ENCODE results near the gene DBR1. TPM values are rescaled to one million over a fixed set of nuclear protein-coding genes. Genes with fewer than 3 reads are reported as not detected.

Gene DBR1
- polyA plus RNA-seq, 1 experiment: 6.0 TPM

- TF ChIP-seq CTCF (IDR thresholded peaks at IDR 0.05; ENCODE audit: insufficient read depth, low read depth, low read length): no peak
These were observed 22.8 kb upstream of the DBR1 start for GRCh38 chr3:138197524-138197923.

GRCh38 chr3:138197058-138197457 is 22.3 kb upstream of the DBR1 start:
- no peaks in the 10 kb centered on the region for H3K27me3 ChIP-seq (ENCODE audit: control insufficient read depth, insufficient read depth, low read length)
- no peaks in the 10 kb centered on the region for H3K36me3 ChIP-seq (ENCODE audit: control insufficient read depth, insufficient read depth, low read length)
- TF ChIP-seq CTCF (IDR thresholded peaks at IDR 0.05; ENCODE audit: insufficient read depth, low read depth, low read length): no peak
- POLR2A ChIA-PET: no interaction called here
- no peak for DNase-seq (ENCODE audit: low read depth)
- H3K4me3 ChIP-seq (ENCODE audit: low read depth, low read length): no peak overlapping the region
- CTCF ChIA-PET: no interaction called here

More at GRCh38 chr3:138197524-138197923, 22.8 kb upstream of the DBR1 start:
- ChIA-PET CTCF (no interaction called here), POLR2A (no interaction called here)
- DNase-seq (ENCODE audit: low read depth): no peak
- Histone ChIP-seq H3K36me3 (ENCODE audit: control insufficient read depth, insufficient read depth, low read length) (no peaks in the 10 kb centered on the region), H3K4me3 (ENCODE audit: low read depth, low read length) (no peak overlapping the region), H3K27me3 (ENCODE audit: control insufficient read depth, insufficient read depth, low read length) (no peaks in the 10 kb centered on the region)

GRCh38 chr3:138196023-138196422 is 21.3 kb upstream of the DBR1 start:
- H3K4me3 ChIP-seq (ENCODE audit: low read depth, low read length): no peak overlapping the region
- no peak for DNase-seq (ENCODE audit: low read depth)
- CTCF ChIA-PET: no interaction called here
- POLR2A ChIA-PET: no interaction called here
- H3K27me3 ChIP-seq (ENCODE audit: control insufficient read depth, insufficient read depth, low read length): no peaks in the 10 kb centered on the region
- no peak for TF ChIP-seq CTCF (IDR thresholded peaks at IDR 0.05; ENCODE audit: insufficient read depth, low read depth, low read length)
- no peaks in the 10 kb centered on the region for H3K36me3 ChIP-seq (ENCODE audit: control insufficient read depth, insufficient read depth, low read length)

GRCh38 chr3:138195481-138195880 is 20.8 kb upstream of the DBR1 start:
- ChIA-PET CTCF (no interaction called here), POLR2A (no interaction called here)
- Histone ChIP-seq H3K36me3 (ENCODE audit: control insufficient read depth, insufficient read depth, low read length) (no peaks in the 10 kb centered on the region), H3K27me3 (ENCODE audit: control insufficient read depth, insufficient read depth, low read length) (no peaks in the 10 kb centered on the region), H3K4me3 (ENCODE audit: low read depth, low read length) (no peak overlapping the region)
- no peak for DNase-seq (ENCODE audit: low read depth)
- TF ChIP-seq CTCF (IDR thresholded peaks at IDR 0.05; ENCODE audit: insufficient read depth, low read depth, low read length): no peak

- no peak for TF ChIP-seq CTCF (IDR thresholded peaks at IDR 0.05; ENCODE audit: insufficient read depth, low read depth, low read length)
- ChIA-PET POLR2A (interaction anchor here (0.6 kb wide), 1 partner anchor 40 kb away, joined by 5 read pairs; no protein-coding TSS in a partner anchor), CTCF (interaction anchor here (0.7 kb wide), 1 partner anchor 14 kb away, joined by 3 read pairs; no protein-coding TSS in a partner anchor)
- Histone ChIP-seq H3K27me3 (ENCODE audit: control insufficient read depth, insufficient read depth, low read length) (no peaks in the 10 kb centered on the region), H3K4me3 (ENCODE audit: low read depth, low read length) (peak overlapping the region; percentile 95), H3K36me3 (ENCODE audit: control insufficient read depth, insufficient read depth, low read length) (no peaks in the 10 kb centered on the region)
- DNase-seq (ENCODE audit: low read depth): no peak
These were observed 13.5 kb upstream of the DBR1 start for GRCh38 chr3:138188013-138188730.
